Heart right ventricle (tissue), 16 donors: ENCODE measurements around the gene PDE2A. TPM values are rescaled to one million over a fixed set of nuclear protein-coding genes. Genes with fewer than 3 reads are reported as not detected.

Experiments
- ATAC-seq, 8 donors: fragments of 200-7000 bp; cut with Tn5 transposase; one replicate each; pipeline ENCODE4 v1.9.1; 2020; ENCODE audit warnings: mild to moderate bottlenecking in 8 of 8, moderate library complexity in 8 of 8, moderate number of reproducible peaks in 1 of 8
- DNase-seq, 2 donors: peaks; one replicate each; pipeline ENCODE4 v3.0.0-alpha.2; 2020
- H3K27ac ChIP-seq, 10 donors: fragments of 200-600 bp; sonication (generic) in 2 of 10; one replicate each; pipeline versions ENCODE4 v1.5.0 to v1.8.0; 2020 to 2022; ENCODE audit warnings: mild to moderate bottlenecking in 3 of 10
- H3K27me3 ChIP-seq, 7 donors: fragments of 200-600 bp; one replicate each; pipeline ENCODE4 v1.8.0; 2021 to 2022; ENCODE audit warnings: mild to moderate bottlenecking in 2 of 7
- H3K36me3 ChIP-seq, 9 donors: fragments of 200-600 bp; sonication (generic) in 1 of 9; one replicate each; pipeline versions ENCODE4 v1.5.0 to v1.8.0; 2020 to 2022; ENCODE audit warnings: mild to moderate bottlenecking in 2 of 9
- H3K4me1 ChIP-seq, 9 donors: fragments of 200-600 bp; sonication (generic) in 1 of 9; one replicate each; pipeline versions ENCODE4 v1.5.0 to v1.8.0; 2020 to 2022; ENCODE audit warnings: mild to moderate bottlenecking in 4 of 9
- H3K4me3 ChIP-seq, 10 donors: fragments of 200-600 bp; sonication (generic) in 2 of 10; one replicate each; pipeline versions ENCODE4 v1.5.0 to v1.8.0; 2020 to 2022; ENCODE audit warnings: mild to moderate bottlenecking in 7 of 10, moderate library complexity in 2 of 10
- H3K9me3 ChIP-seq, 11 donors: fragments of 200-600 bp in 10 of 11; sonication (generic) in 2 of 11; one replicate each; pipeline versions ENCODE4 v1.5.0 to v1.8.0; 2013 to 2022; ENCODE audit warnings: mild to moderate bottlenecking in 2 of 11, control low read depth in 1 of 11, moderate library complexity in 1 of 11
- CTCF ChIP-seq, 9 donors: fragments of 200-600 bp; sonication (generic) in 2 of 9; IDR thresholded peaks; one replicate each; pipeline versions ENCODE4 v1.5.0 to v1.8.0; 2021 to 2022; ENCODE audit warnings: antibody characterized with exemption in 9 of 9, mild to moderate bottlenecking in 5 of 9, moderate library complexity in 1 of 9
- WGBS, 2 donors: extraction: QIAGEN DNeasy Blood & Tissue Kit; methylation state at CpG; one replicate each; pipeline ENCODE4 v1.1.7; 2013; ENCODE audit warnings: inconsistent platforms in 1 of 2; 5-methylcytosine and 5-hydroxymethylcytosine counted together
- intact Hi-C, 10 donors: fragments of 100-400 bp; cut with DNase I; formaldehyde crosslinking; loops; one replicate each; pipeline versions ENCODE4 v1.11.1 to v1.14.2; 2022
- polyA plus RNA-seq, 2 donors: library from polyadenylated mRNA; stranded (reverse); fragments of 200-250 nt; gene quantifications; one replicate each; pipeline ENCODE4 v1.2.3, GENCODE V29; 2013
- total RNA-seq, 10 donors: library from RNA; stranded (reverse); fragmentation: NEBNext Ultra II Directional in 3 of 10; extraction: Animal tissue kit (Norgen Biotek cat#: 25700) in 3 of 10; gene quantifications; one replicate each; pipeline versions ENCODE4 v1.2.1 to v1.2.4, GENCODE V29; 2021 to 2023
- donor health status: Arrhythmogenic right ventricular cardiomyopathy.
- donor health status: ischemic (EF 13 %, LVEDD 7.1; RV severe dilation, severe dysfunction).
- donor health status: healthy with polysubstance abuse.
- donor health status: DM: no; HTN: yes; CAD: no.
- donor health status: DM: no; HTN: no; CAD: no.
- donor health status: ischemic (EF 25% LVEDD 6.9; RV normal size, moderate dysfunction).
- donor health status: ischemic (EF 25% LVEDD 5.7; RV mildly dilated, moderate dysfunction).
- donor health status: healthy.
- donor health status: DM: yes; HTN: yes; CAD: no.
- donor health status: Ischemic cardiomyopathy.
- donor health status: ischemic (EF 35%, LVEDD 5.7; RV mildly dilated, moderate dysfunction).
- donor health status: nonischemic (EF 11% LVEDD 7.7; RV severe dilation, severe dysfunction).
- donor health status: DM: yes; HTN: yes; CAD: no.
- donor health status: PGD.
- donor health status: ischemic (EF 29% LVEDD 5.4; RV normal size, mild dysfunction).
- donor health status: nonischemic (EF 23%, LVEDD 6.1; RV moderate dilation, normal function).

PDE2A gene
- total and polyA plus RNA-seq, 12 donors = 10.4 to 47.6 (median 30.2) TPM

DNA sequence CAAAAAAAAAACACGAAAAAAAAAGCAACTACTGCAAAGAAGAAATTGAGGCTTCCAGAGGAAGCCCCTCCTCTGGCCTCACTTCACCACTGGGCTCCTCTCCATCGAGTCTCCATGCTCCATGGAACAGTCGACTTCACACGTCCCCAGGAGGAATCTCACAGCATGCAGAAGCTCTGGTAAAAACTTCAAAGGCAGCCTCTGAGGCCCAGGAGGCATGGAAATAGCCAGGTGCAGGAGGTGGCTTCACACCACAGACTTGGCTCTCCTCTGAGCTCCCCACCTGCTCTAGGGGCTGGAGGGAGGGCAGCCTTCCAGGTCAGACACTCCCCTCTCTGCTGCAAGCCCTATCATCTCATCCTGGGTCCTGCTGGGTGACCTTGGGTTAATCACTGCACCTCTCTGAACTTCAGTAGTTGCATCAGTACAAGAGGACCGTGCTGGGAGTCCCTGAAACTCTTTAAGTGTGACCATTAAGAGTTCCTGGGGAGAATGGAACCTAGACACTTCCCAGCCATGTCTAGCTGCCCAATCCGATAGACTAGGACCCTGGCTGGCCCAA, 8.2 kb downstream of the PDE2A start:
- Histone ChIP-seq H3K4me1 (peaks cover 0 to 16% (median 9%) of the 10 kb centered on the region in 9 donors), H3K4me3 (no peak overlapping the region), H3K9me3 (peaks cover 0 to 9% (median 3%) of the 10 kb centered on the region in 11 donors), H3K27me3 (peaks cover 0 to 35% (median 10%) of the 10 kb centered on the region in 7 donors), H3K27ac (no peak overlapping the region), H3K36me3 (no peaks in the 10 kb centered on the region)
- no peak for ATAC-seq
- intact Hi-C loops = no loop called here
- no peak for DNase-seq
- 42 to 47% methylated on average over 6 of the region's 6 CpGs for whole genome bisulfite sequencing, 2 donors
- no peak for TF ChIP-seq CTCF (IDR thresholded peaks at IDR 0.05)

DNA sequence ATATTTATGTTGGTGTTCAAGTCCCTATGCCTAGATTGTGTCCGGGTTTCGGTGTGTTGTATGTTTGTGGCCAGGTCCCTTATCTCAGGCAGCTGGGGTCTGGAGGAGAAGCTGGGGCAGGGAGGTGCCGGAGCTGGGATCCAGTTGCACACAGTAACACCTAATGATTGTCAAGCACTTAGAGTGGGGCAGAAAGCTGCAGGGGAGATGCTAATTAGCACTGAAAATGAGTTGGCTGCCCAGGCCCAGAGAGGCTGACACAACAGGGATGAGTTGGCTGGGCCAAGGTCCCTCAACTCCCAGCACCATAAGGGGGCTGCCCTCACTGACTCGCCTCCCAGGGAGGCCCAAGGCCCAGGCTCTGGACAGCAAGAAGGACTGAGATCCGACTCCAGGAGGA, 12.2 kb downstream of the PDE2A start:
- H3K27me3 ChIP-seq = peaks cover 0 to 20% (median 7%) of the 10 kb centered on the region in 7 donors
- no peak overlapping the region for H3K4me3 ChIP-seq
- ATAC-seq = no peak
- no peaks in the 10 kb centered on the region for H3K36me3 ChIP-seq
- H3K4me1 ChIP-seq = no peaks in the 10 kb centered on the region
- DNase-seq = no peak
- intact Hi-C loops = no loop called here
- WGBS, 2 donors = 67 to 70% methylated on average over 5 of the region's 5 CpGs
- no peak overlapping the region for H3K27ac ChIP-seq
- no peaks in the 10 kb centered on the region for H3K9me3 ChIP-seq
- TF ChIP-seq CTCF (IDR thresholded peaks at IDR 0.05) = no peak

DNA sequence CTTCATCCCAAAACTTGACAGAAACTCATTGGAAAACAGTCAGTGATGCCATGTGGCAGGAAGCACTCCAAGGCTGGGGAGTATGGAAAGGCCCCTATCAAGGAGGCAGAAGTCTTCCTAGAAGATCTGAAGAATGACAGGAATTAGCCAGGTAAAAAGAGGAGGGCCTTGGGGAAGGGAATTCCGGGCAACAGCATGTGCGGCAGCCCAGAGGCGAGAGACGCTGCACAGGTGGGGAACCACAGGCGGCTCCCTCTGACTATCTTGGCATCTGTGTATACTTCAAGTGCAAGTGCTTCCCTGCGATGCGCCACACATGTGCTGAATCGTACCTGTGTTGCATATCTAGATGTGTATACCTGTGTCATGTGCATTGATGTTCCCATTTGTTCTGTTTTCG, 12.7 kb downstream of the PDE2A start:
- DNase-seq (no peak), ATAC-seq (no peak)
- WGBS, 2 donors = 82 to 84% methylated on average over 9 of the region's 9 CpGs
- no peak for TF ChIP-seq CTCF (IDR thresholded peaks at IDR 0.05)
- H3K27me3 ChIP-seq = peaks cover 0 to 20% (median 7%) of the 10 kb centered on the region in 7 donors
- H3K36me3 ChIP-seq = no peaks in the 10 kb centered on the region
- H3K27ac ChIP-seq = no peak overlapping the region
- no peaks in the 10 kb centered on the region for H3K4me1 ChIP-seq
- H3K4me3 ChIP-seq = no peak overlapping the region
- intact Hi-C loops = no loop called here
- no peaks in the 10 kb centered on the region for H3K9me3 ChIP-seq

GRCh38 chr11:72658989-72659640, 15.1 kb downstream of the PDE2A start:
- intact Hi-C loops = loop anchor here in 1 of 10 donors (10.0 kb wide), 1 partner anchor 184 kb away; no protein-coding TSS in a partner anchor
- H3K4me1 ChIP-seq = no peaks in the 10 kb centered on the region
- DNase-seq (no peak), ATAC-seq (no peak)
- no peaks in the 10 kb centered on the region for H3K9me3 ChIP-seq
- TF ChIP-seq CTCF (IDR thresholded peaks at IDR 0.05) = no peak
- no peak overlapping the region for H3K4me3 ChIP-seq
- H3K27me3 ChIP-seq = peaks cover 0 to 14% (median 5%) of the 10 kb centered on the region in 7 donors
- no peaks in the 10 kb centered on the region for H3K36me3 ChIP-seq
- H3K27ac ChIP-seq = no peak overlapping the region
- WGBS, 2 donors = 83 to 84% methylated on average over 9 of the region's 9 CpGs
